C4-2B (cell line): ENCODE results near the gene TDRD1.

Source experiments
- CTCF ChIP-seq: fragments of 450-650 bp; conservative IDR thresholded peaks from 2 replicates; pipeline ENCODE4 v1.5.1; 2017; ENCODE audit warnings: mild to moderate bottlenecking
- ZFX ChIP-seq: fragments of 450-650 bp; IDR thresholded peaks from 2 replicates; pipeline ENCODE4 v1.6.1; 2017

- TF ChIP-seq CTCF, result no peak
- no peak for TF ChIP-seq ZFX
Observed at GRCh38 chr10:114188900-114189299, 9.7 kb downstream of the TDRD1 start.
